ENCODE measurements around the gene EFNB2. TPM values are rescaled to one million over a fixed set of nuclear protein-coding genes. Genes with fewer than 3 reads are reported as not detected.

EFNB2 gene
- total RNA-seq, 2 donors from 2014 or later, result 41.8 to 104 TPM

DNA sequence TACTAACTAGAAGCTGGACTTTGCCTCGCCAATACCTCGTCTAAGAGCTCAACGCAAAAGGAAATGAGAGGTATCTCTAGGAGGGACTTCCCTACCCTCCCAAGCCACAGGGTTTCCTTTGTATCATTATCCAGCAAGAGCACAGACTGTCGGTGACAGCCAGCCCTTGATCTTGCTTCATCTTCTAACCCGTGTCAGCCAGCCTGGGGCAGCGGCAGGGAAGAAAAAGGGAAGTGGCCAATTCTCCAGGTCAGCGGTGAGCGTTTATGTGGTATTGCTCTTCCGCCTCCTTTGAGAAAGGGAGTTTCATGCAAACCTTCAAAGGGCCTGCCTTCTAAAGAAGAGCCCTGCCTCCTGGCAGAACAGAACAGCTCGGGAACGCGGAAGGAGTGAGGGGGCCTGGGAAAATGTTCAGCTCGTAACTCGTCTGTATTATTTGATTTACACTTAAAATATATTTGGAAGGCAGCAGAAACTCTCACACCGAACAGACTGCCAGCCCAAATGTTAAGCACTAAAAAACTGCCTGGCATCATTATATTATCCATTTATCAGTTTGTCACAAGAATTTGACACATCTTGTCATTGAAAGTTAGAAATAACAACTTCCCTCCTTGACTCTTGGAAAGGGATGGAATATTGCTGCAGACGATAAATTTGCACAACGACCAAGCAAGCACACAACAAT is 41.8 kb downstream of the EFNB2 start:
- Histone ChIP-seq H3K27ac (no peak overlapping the region), H3K9ac (ENCODE audit: low read depth in 2 of 2, low read length in 2 of 2) (no peak overlapping the region), H3K4me1 (no peaks in the 10 kb centered on the region), H3K36me3 (peaks cover 12% of the 10 kb centered on the region), H3K9me3 (no peaks in the 10 kb centered on the region), H3K4me3 (no peak overlapping the region), H3K27me3 (no peaks in the 10 kb centered on the region)
- DNase-seq, result no peak
- intact Hi-C loops (cut with DNase I), result no loop called here
- TF ChIP-seq, protein P1, sequence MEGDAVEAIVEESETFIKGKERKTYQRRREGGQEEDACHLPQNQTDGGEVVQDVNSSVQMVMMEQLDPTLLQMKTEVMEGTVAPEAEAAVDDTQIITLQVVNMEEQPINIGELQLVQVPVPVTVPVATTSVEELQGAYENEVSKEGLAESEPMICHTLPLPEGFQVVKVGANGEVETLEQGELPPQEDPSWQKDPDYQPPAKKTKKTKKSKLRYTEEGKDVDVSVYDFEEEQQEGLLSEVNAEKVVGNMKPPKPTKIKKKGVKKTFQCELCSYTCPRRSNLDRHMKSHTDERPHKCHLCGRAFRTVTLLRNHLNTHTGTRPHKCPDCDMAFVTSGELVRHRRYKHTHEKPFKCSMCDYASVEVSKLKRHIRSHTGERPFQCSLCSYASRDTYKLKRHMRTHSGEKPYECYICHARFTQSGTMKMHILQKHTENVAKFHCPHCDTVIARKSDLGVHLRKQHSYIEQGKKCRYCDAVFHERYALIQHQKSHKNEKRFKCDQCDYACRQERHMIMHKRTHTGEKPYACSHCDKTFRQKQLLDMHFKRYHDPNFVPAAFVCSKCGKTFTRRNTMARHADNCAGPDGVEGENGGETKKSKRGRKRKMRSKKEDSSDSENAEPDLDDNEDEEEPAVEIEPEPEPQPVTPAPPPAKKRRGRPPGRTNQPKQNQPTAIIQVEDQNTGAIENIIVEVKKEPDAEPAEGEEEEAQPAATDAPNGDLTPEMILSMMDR (IDR thresholded peaks at IDR 0.05), result no peak

GRCh38 chr13:106492588-106493475 is 42.6 kb downstream of the EFNB2 start:
- Histone ChIP-seq H3K27me3 (no peaks in the 10 kb centered on the region), H3K36me3 (peaks cover 12% of the 10 kb centered on the region), H3K4me3 (no peak overlapping the region), H3K27ac (no peak overlapping the region), H3K9me3 (no peaks in the 10 kb centered on the region), H3K4me1 (no peaks in the 10 kb centered on the region), H3K9ac (ENCODE audit: low read depth in 2 of 2, low read length in 2 of 2) (no peak overlapping the region)
- TF ChIP-seq, protein P1 (IDR thresholded peaks at IDR 0.05), result no peak
- intact Hi-C loops (cut with DNase I), result no loop called here
- no peak for DNase-seq

GRCh38 chr13:106491928-106492587 is 43.4 kb downstream of the EFNB2 start:
- Histone ChIP-seq H3K9me3 (no peaks in the 10 kb centered on the region), H3K27ac (no peak overlapping the region), H3K4me1 (no peaks in the 10 kb centered on the region), H3K27me3 (no peaks in the 10 kb centered on the region), H3K4me3 (no peak overlapping the region), H3K9ac (ENCODE audit: low read depth in 2 of 2, low read length in 2 of 2) (no peak overlapping the region), H3K36me3 (peaks cover 12% of the 10 kb centered on the region)
- DNase-seq, result no peak
- intact Hi-C loops (cut with DNase I), result no loop called here
- TF ChIP-seq, protein P1 (IDR thresholded peaks at IDR 0.05), result no peak

DNA sequence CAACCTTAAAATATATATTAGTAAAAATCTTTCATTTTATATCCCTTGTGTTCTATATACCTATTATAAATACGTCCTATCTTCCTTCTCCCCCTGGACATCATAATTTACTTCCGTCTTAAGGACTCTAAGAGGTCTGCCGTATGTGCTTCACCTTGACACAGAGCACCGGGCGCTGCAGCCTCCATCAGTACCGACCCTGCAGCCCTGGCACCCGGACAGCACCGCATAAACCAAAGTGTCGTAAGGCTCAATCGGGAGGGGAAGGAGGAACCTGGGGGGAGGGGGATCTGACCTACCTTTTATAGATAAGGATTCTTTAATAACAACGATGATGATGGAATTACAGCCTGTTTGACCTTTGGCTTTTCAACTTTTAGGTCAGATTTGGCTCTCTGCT is 44.0 kb downstream of the EFNB2 start:
- Histone ChIP-seq H3K36me3 (peaks cover 12% of the 10 kb centered on the region), H3K4me1 (no peaks in the 10 kb centered on the region), H3K4me3 (no peak overlapping the region), H3K27me3 (no peaks in the 10 kb centered on the region), H3K9me3 (no peaks in the 10 kb centered on the region), H3K27ac (no peak overlapping the region), H3K9ac (ENCODE audit: low read depth in 2 of 2, low read length in 2 of 2) (no peak overlapping the region)
- no peak for DNase-seq
- intact Hi-C loops (cut with DNase I), result no loop called here
- TF ChIP-seq, protein P1 (IDR thresholded peaks at IDR 0.05), result no peak

- DNase-seq, result no peak
- intact Hi-C loops (cut with DNase I), result no loop called here
- Histone ChIP-seq H3K4me1 (no peaks in the 10 kb centered on the region), H3K9ac (ENCODE audit: low read depth in 2 of 2, low read length in 2 of 2) (no peak overlapping the region), H3K4me3 (no peak overlapping the region), H3K36me3 (peaks cover 12% of the 10 kb centered on the region), H3K27ac (no peak overlapping the region), H3K27me3 (no peaks in the 10 kb centered on the region), H3K9me3 (no peaks in the 10 kb centered on the region)
- TF ChIP-seq, protein P1 (IDR thresholded peaks at IDR 0.05), result no peak
Measured at GRCh38 chr13:106490569-106491321, 44.7 kb downstream of the EFNB2 start.
